NOMO-1 (cell line): Measurements from ENCODE around the gene PGM5.

ENCODE experiments used
- DNase-seq, 2 experiments: peaks; one replicate each; lab custom pipeline; 2025; ENCODE audit not compliant: unreplicated experiment in 2 of 2; lab: John Stamatoyannopoulos, UW

Gene PGM5

GRCh38 chr9:68431307-68431706, 74.9 kb downstream of the PGM5 start:
- DNase-seq: no peak

DNA sequence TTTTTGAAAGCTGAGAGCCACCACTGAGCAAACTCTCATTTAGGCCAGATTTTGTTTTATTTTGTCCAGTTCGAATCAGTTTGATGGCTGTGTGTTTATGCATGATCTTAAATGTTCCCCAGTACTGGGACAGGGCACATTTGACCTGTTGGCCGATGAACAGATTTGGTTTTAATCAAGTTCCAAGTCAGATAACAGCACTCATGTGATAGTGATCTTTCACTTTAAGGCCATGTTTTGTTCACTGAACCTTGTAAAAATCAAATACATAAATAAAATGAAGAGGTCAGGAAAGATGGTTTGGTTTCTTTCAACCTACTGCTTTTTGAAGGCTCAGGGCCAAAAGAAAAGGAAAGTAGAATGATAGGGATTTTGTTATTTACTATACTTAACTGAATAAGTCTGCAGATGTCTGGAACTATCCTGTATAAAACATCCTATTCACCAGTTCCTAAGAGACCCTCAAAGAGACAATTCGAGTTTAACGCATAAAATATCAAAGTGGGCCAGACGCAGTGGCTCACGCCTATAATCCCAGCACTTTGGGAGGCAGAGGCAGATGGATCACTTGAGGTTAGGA, 77.2 kb downstream of the PGM5 start:
- DNase-seq: no peak

- DNase-seq: no peak
Observed at GRCh38 chr9:68437785-68438184, 81.4 kb downstream of the PGM5 start.

GRCh38 chr9:68443624-68444023, 87.2 kb downstream of the PGM5 start:
- no peak for DNase-seq

GRCh38 chr9:68446836-68447235, 90.4 kb downstream of the PGM5 start:
- no peak for DNase-seq

GRCh38 chr9:68447611-68448010, 91.2 kb downstream of the PGM5 start:
- no peak for DNase-seq

DNA sequence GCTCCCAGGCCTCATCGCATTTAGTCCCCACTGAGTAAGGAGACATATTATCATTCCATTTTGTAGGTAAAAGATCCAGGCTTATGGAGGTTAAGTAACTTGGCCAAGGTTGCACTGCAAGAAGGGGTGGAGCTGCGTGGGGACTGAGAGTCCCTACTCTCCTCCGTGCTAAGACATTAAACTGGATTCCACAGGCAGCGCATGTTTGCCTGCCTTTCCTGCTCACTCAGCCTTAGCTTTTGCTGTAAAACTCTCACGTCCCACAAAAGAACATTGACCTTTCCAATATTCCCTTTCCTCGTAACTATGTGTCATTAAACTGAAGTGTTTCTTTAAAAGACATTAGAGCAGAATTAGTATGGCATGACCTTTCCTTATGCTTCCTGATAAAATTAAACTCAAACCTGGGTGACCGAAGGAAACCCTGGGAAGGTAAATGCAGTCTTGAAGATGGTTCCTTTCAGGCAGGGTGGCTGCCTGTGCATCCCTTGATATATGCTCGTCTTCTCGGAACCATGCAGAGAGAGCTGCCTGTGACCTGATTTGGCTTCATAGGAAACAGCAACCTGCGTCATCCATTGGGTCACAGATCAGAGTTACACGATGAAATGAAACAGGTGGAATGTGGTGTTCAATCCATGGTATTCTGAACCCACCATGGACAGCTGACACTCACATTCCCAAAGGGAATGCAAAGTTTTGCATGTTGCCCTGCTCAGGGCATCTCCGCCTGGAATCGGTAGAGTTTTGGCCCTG, 98.3 kb downstream of the PGM5 start:
- DNase-seq: no peak

GRCh38 chr9:68455451-68455850, 99.0 kb downstream of the PGM5 start:
- DNase-seq: no peak

DNA sequence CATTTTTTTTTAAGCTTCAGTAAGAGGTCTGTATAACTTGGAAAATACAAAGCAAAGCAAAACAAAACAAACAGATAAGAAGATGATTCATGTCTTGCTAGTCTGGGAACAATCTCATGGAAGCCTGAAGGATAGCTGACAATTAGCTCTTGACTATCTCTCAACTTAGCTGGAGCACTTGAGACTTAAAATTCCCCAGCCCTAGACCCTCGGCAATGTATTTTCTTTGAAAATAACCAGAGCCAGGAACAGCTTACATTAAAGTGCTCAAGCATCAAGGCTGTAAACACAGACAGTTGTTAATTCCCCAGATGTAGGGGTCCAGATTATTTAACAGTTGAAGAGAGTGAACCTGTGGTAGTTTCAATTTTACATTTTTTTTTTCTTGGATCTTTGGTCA, 101.4 kb downstream of the PGM5 start:
- DNase-seq: no peak

GRCh38 chr9:68458918-68459317, 102.5 kb downstream of the PGM5 start:
- no peak for DNase-seq

DNA sequence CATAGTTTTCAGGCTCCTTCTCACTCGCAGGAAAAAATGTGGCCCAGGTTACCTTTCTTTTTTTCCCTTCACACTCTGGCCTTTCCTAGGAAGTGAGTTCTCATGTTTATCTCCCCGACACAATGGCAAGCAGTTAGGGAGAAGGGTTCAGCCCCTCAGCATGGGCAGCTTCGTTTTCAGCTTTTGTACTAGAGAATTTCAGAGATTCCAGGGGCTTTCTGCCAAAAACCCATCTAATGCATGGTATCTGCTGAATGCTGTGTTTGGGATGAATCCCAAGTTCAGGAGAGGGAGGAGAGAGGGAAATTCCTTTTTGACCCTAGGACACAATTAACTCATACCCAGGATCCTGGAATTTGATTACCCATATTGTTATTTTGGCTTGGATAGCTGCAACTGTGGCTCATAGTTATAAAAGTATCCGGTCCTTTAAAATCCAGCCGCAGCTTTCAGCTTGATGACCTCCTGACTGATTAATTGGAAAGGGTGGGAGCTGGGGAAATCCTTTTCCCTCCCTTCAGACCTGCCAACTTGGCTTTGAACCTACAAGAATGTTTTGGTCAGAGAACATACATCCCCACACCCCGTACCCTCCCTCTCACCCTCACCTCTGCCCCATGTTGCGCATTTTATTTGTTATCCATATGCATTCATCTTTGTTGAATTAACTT, 105.8 kb downstream of the PGM5 start:
- DNase-seq: no peak

DNA sequence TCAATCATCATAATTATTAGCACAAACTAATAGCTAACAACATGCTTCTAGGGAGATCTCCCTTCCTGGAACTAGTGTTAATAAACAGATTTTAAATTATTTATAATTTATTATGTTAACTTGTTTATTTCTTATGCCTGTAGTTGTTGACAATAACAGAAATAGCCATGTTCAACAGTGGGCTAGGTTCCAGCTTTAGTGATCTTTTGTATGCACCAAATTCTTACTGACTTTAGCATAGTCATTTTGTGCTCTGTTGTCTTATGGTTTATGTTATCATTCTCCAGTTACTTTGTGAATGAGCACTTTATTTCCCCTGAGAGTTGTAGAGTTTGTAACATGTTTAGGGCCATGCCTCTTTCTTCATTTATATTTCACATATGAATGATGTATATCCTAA, 113.7 kb downstream of the PGM5 start:
- DNase-seq: no peak

DNA sequence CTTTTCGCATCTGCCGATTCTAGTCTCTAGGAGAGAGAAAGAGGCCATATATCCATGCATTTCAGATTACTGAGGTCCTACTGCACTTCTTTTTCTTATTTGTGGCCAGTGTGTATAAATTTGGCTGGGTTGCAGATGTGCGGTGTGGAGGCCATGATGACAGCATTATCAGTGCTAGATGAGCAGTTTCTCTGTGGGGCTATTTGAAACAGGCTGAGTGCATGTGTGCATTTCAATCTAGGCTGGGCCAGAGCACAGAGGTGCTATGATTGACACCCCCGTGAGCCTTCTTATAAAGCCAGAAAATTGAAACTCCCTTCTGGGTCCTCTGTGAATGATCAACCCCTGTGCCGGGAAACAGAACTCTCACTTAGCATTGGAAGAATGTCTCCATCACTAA, 114.2 kb downstream of the PGM5 start:
- DNase-seq: no peak

- DNase-seq: no peak
Observed at GRCh38 chr9:68472119-68472518, 115.7 kb downstream of the PGM5 start.

GRCh38 chr9:68473790-68474189, 117.4 kb downstream of the PGM5 start:
- peak; percentile 4 to 10 for DNase-seq

DNA sequence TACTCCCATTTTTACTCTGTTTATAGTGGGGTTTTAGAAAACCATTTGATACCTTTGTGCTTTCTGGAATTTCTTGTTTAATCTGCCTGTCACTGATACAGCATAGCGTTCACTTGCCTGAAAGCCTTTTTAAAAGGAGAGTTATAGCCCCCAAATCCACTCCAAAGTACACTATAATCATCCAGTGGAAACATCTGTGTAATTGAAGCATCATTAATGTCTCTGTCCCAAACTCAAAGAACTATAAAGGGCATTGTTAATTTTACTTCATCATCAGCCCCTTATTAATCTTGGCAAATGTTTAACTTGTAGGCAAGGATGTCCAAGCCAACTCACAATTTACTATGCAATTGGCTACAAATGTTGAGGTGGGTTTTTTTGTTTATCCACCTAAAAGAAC, 120.0 kb downstream of the PGM5 start:
- no peak for DNase-seq

- DNase-seq: no peak
Observed at GRCh38 chr9:68476847-68477246, 120.4 kb downstream of the PGM5 start.

DNA sequence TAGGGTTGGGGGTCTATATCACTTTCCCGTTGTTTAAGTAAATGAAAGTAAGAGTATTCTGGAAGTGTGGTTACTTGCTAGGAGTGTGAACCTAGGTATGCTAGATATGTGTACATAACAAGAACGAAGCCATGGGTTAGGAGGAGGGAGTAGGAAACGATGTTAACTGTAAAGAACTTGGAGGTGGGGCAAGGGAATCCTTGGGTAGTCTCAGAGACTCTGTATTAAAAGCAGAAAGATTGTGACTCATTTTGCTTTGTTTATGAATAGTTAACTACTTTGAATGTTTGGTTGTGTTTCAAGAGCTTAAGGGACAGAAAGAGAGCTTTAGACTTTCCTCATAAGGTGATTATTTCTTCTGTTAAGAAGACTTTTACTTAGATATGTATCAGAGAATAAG, 124.4 kb downstream of the PGM5 start:
- no peak for DNase-seq

DNA sequence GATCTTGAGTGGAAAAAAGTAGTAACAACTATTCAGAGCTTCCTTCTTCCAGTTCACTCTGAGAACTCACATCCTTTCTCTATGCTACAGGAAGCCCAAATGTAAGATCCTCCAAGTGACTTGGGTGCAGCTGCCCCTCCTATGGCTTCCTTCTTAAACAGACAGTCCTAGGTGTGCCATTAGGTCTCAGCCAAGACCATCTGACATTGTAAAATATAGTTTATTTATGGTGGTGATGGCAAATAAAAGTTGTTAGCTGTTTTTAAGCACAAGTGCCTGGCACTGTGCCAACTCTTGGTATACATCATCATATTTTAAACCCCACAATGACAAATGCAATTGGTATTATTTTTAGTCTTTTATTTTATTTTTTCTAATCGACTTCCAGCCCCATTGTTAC, 126.1 kb downstream of the PGM5 start:
- DNase-seq: no peak

GRCh38 chr9:68488126-68488525, 131.7 kb downstream of the PGM5 start:
- DNase-seq: no peak

DNA sequence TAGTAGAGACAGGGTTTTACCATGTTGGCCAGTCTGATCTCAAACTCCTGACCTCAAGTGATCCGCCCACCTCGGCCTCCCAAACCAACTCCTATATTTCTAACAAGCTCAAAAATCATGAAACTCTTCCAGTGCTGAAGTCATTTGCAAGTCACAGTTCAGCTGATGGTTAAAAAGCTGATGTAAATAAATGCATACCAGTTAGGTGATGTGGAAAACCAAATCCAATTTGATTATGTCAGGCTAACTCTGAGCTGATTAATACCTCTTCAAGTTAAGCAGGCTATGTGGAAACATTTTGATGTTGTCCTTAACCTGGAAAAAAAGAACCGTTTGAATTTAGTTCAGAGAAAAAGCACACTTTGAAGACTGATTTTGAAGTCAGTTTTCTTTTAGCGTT, 133.2 kb downstream of the PGM5 start:
- no peak for DNase-seq

GRCh38 chr9:68492806-68493205, 136.4 kb downstream of the PGM5 start:
- no peak for DNase-seq
